DND-41 (cell line): ENCODE data around the gene SON.

ENCODE experiments used
- ATAC-seq: fragments of 200-7000 bp; cut with Tn5 transposase; 3 replicates; pipeline ENCODE4 v1.9.1; 2021; ENCODE audit warnings: low read depth; ENCODE audit not compliant: insufficient read depth
- DNase-seq: peaks from one replicate; pipeline ENCODE4 v3.0.0-alpha.2; 2020
- H2AFZ ChIP-seq: 2 replicates; pipeline ENCODE4 v1.6.0; 2012; ENCODE audit warnings: low read depth, low read length
- H3K27ac ChIP-seq: 2 replicates; pipeline ENCODE4 v1.5.1; 2012; ENCODE audit warnings: low read length, inconsistent platforms
- H3K27me3 ChIP-seq: fragments of 200-600 bp; sonication (generic); 2 replicates; pipeline ENCODE4 v1.6.0; 2012; ENCODE audit warnings: low read length, mild to moderate bottlenecking, inconsistent platforms; ENCODE audit not compliant: insufficient read depth, poor library complexity
- H3K36me3 ChIP-seq: 2 replicates; pipeline ENCODE4 v1.5.1; 2012; ENCODE audit warnings: low read length, inconsistent platforms; ENCODE audit not compliant: insufficient read depth
- H3K4me1 ChIP-seq: 2 replicates; pipeline ENCODE4 v1.5.1; 2012; ENCODE audit warnings: mild to moderate bottlenecking, low read length; ENCODE audit not compliant: insufficient read depth
- H3K4me2 ChIP-seq: 2 replicates; pipeline ENCODE4 v1.6.0; 2012; ENCODE audit warnings: mild to moderate bottlenecking, moderate library complexity, low read length, inconsistent platforms; ENCODE audit not compliant: insufficient read depth
- H3K4me3 ChIP-seq, 2 experiments: fragments of 200-600 bp in 1 of 2; shearing (Covaris generic) in 1 of 2; 2 replicates each; pipeline ENCODE4 v1.5.1; 2012 to 2016; ENCODE audit warnings: inconsistent platforms in 2 of 2, low read length in 2 of 2, mild to moderate bottlenecking in 2 of 2, low read depth in 1 of 2, moderate library complexity in 1 of 2
- H3K79me2 ChIP-seq: 2 replicates; pipeline ENCODE4 v1.6.0; 2012; ENCODE audit warnings: low read length, inconsistent platforms; ENCODE audit not compliant: insufficient read depth
- H3K9ac ChIP-seq: 2 replicates; pipeline ENCODE4 v1.6.0; 2012; ENCODE audit warnings: low read depth, mild to moderate bottlenecking, inconsistent platforms, low read length, moderate library complexity
- H3K9me3 ChIP-seq: 2 replicates; pipeline ENCODE4 v1.5.1; 2012; ENCODE audit warnings: low read length, moderate library complexity, mild to moderate bottlenecking, inconsistent platforms; ENCODE audit not compliant: insufficient read depth, severe bottlenecking
- H4K20me1 ChIP-seq: 2 replicates; pipeline ENCODE4 v1.6.0; 2012; ENCODE audit warnings: low read length; ENCODE audit not compliant: insufficient read depth
- EZH2 ChIP-seq: IDR thresholded peaks from 3 replicates; pipeline ENCODE4 v1.6.1; 2012; ENCODE audit warnings: borderline replicate concordance, low read depth, mild to moderate bottlenecking, moderate library complexity, low read length, inconsistent platforms; ENCODE audit not compliant: severe bottlenecking
- TF ChIP-seq, protein P1 (sequence below): IDR thresholded peaks from 2 replicates; pipeline ENCODE4 v1.5.1; 2012; ENCODE audit warnings: borderline replicate concordance, low read length, moderate library complexity, mild to moderate bottlenecking; ENCODE audit not compliant: poor library complexity, severe bottlenecking; ENCODE audit errors: extremely low read depth

Gene SON

GRCh38 chr21:33544451-33545195, 1.8 kb downstream of the SON start:
- H3K4me2 ChIP-seq, result peak overlapping the region; percentile 85
- DNase-seq (no peak), ATAC-seq (no peak)
- H3K79me2 ChIP-seq, result peaks cover 98% of the 10 kb centered on the region
- peaks cover 45% of the 10 kb centered on the region for H4K20me1 ChIP-seq
- H3K9me3 ChIP-seq, result no peaks in the 10 kb centered on the region
- peak overlapping the region; percentile 5; the same call in 1 of the 2 replicates for H3K27ac ChIP-seq
- H3K4me3 ChIP-seq, result peak overlapping the region; percentile 71 to 86
- H3K36me3 ChIP-seq, result peaks cover 41% of the 10 kb centered on the region
- TF ChIP-seq, protein P1, sequence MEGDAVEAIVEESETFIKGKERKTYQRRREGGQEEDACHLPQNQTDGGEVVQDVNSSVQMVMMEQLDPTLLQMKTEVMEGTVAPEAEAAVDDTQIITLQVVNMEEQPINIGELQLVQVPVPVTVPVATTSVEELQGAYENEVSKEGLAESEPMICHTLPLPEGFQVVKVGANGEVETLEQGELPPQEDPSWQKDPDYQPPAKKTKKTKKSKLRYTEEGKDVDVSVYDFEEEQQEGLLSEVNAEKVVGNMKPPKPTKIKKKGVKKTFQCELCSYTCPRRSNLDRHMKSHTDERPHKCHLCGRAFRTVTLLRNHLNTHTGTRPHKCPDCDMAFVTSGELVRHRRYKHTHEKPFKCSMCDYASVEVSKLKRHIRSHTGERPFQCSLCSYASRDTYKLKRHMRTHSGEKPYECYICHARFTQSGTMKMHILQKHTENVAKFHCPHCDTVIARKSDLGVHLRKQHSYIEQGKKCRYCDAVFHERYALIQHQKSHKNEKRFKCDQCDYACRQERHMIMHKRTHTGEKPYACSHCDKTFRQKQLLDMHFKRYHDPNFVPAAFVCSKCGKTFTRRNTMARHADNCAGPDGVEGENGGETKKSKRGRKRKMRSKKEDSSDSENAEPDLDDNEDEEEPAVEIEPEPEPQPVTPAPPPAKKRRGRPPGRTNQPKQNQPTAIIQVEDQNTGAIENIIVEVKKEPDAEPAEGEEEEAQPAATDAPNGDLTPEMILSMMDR, result no peak
- no peak for TF ChIP-seq EZH2
- H3K9ac ChIP-seq, result peak overlapping the region; percentile 94
- peaks cover 48% of the 10 kb centered on the region for H3K4me1 ChIP-seq
- no peaks in the 10 kb centered on the region for H3K27me3 ChIP-seq
- no peak overlapping the region for H2AFZ ChIP-seq

DNA sequence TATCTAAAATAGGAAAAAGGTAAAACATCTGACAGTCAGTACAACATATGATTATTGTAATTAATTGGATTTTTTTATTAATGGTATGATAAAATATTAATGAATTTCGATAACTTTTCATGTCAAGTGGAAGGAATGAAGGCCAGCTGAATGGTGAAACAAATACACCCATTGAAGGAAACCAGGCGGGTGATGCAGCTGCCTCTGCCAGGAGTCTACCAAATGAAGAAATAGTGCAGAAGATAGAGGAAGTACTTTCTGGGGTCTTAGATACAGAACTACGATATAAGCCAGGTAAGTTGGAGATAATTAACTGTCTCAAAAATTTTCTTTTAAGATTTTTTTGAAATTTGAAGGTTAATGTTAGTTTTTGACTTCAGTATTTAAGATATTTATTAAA, 3.2 kb downstream of the SON start:
- H3K4me1 ChIP-seq, result peaks cover 47% of the 10 kb centered on the region
- H3K27me3 ChIP-seq, result no peaks in the 10 kb centered on the region
- no peak overlapping the region for H3K27ac ChIP-seq
- DNase-seq, result no peak
- no peak overlapping the region for H3K9ac ChIP-seq
- ATAC-seq, result no peak
- H3K4me3 ChIP-seq, result no peak overlapping the region; a peak in 2 of 4 replicates
- TF ChIP-seq EZH2, result no peak
- TF ChIP-seq, protein P1, result no peak
- H2AFZ ChIP-seq, result no peak overlapping the region
- H3K79me2 ChIP-seq, result peaks cover 98% of the 10 kb centered on the region
- H3K9me3 ChIP-seq, result no peaks in the 10 kb centered on the region
- H3K4me2 ChIP-seq, result peak overlapping the region; percentile 85; the same call in 1 of the 2 replicates
- H3K36me3 ChIP-seq, result peaks cover 55% of the 10 kb centered on the region
- peaks cover 60% of the 10 kb centered on the region for H4K20me1 ChIP-seq

DNA sequence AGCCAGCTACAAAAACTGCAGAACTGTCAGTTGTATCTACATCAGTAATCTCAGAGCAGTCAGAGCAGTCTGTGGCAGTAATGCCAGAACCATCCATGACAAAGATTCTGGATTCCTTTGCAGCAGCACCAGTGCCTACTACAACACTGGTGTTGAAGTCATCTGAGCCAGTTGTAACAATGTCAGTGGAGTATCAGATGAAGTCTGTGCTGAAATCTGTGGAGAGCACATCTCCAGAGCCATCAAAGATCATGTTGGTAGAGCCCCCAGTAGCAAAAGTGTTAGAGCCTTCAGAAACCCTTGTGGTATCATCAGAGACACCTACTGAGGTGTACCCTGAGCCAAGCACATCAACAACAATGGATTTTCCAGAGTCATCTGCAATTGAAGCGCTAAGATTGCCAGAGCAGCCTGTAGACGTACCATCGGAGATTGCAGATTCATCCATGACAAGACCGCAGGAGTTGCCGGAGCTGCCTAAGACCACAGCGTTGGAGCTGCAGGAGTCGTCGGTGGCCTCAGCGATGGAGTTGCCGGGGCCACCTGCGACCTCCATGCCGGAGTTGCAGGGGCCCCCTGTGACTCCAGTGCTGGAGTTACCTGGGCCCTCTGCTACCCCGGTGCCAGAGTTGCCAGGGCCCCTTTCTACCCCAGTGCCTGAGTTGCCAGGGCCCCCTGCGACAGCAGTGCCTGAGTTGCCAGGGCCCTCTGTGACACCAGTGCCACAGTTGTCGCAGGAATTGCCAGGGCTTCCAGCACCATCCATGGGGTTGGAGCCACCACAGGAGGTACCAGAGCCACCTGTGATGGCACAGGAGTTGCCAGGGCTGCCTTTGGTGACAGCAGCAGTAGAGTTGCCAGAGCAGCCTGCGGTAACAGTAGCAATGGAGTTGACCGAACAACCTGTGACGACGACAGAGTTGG, 7.3 kb downstream of the SON start:
- Histone ChIP-seq H3K9me3 (no peaks in the 10 kb centered on the region), H3K4me2 (no peak overlapping the region), H2AFZ (no peak overlapping the region), H3K27me3 (no peaks in the 10 kb centered on the region), H3K4me3 (no peak overlapping the region), H3K36me3 (peaks cover 94% of the 10 kb centered on the region), H3K27ac (no peak overlapping the region), H3K79me2 (peaks cover 99% of the 10 kb centered on the region), H4K20me1 (peaks cover 78% of the 10 kb centered on the region), H3K4me1 (peaks cover 58% of the 10 kb centered on the region), H3K9ac (no peak overlapping the region)
- TF ChIP-seq, protein P1, result no peak
- no peak for TF ChIP-seq EZH2
- DNase-seq (no peak), ATAC-seq (no peak)
